Islet of Langerhans (tissue), 1 donor: ENCODE results near the gene SLC16A3.

Source experiments
- FAIRE-seq: peaks from one replicate; lab custom pipeline; 2011; peaks lifted over from hg19 to GRCh38; lab: Jason Lieb, UNC

SLC16A3 gene

DNA sequence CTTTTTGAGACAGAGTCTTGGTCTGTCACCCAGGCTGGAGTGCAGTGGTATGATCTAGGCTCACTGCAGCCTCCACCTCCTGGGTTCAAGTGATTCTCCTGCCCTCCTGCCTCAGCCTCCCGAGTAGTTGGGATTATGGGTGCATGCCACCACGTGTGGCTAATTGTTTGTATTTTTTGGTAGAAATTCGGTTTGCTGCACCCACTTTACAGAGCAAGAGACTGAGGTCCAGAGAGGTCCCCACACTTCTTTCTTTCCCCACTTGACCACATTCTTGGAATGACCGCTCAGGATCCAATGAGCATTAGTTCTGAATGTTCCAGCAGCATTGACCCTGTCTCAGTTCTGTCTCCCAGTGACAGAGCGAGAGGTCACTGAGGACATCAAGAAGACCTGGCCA lies 5.3 kb upstream of the SLC16A3 start:
- FAIRE-seq = no peak

DNA sequence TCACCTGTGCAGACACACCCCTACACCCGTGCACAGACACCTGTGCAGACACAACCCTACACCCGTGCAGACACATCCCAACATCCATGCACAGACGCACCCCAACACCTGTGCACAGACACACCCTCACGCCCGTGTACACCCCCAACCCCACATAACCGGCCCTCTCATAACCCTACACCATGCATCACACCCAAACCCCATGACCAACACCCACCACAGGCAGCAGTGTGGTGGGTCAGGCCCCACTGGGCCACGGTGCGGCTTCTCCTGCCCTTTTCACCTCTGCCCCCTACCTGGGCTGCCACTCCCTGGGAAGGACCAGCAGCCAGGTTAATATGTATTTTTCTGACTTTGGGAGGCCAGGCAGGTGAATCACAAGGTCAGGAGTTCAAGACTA lies 4.2 kb upstream of the SLC16A3 start:
- no peak for FAIRE-seq

DNA sequence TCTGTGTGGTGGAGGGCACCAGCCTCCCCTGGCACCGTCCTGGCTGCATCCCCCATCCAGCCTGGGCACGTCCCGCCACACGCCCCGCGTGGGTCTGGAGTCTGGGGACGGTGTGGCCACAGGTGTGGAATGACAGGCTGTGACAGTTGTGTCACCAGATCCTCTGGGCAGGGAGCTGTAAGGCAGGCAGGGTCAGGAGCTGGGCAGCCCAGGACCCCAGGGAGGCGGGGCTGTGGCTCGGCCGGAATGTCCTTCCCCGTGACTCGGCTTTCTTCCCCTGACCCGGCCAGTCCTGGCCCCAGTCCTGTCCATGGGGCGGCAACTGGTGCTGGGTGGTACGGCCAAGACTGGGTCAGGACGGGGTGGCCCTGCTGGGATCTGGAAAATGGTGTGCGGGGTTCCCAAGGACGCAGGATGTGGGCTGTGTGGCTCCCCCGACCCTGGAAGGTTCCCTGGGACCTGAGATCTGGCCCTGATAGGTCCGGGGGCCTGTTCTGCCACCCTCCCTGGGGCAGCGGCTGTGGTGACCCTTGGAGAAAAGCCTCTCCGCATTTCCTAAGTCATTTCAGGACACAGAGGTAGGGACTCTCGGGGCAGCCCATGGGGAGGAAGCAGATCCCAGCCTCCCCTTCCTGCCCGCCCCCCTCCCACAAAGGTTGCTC lies 3.3 kb upstream of the SLC16A3 start:
- FAIRE-seq = no peak

DNA sequence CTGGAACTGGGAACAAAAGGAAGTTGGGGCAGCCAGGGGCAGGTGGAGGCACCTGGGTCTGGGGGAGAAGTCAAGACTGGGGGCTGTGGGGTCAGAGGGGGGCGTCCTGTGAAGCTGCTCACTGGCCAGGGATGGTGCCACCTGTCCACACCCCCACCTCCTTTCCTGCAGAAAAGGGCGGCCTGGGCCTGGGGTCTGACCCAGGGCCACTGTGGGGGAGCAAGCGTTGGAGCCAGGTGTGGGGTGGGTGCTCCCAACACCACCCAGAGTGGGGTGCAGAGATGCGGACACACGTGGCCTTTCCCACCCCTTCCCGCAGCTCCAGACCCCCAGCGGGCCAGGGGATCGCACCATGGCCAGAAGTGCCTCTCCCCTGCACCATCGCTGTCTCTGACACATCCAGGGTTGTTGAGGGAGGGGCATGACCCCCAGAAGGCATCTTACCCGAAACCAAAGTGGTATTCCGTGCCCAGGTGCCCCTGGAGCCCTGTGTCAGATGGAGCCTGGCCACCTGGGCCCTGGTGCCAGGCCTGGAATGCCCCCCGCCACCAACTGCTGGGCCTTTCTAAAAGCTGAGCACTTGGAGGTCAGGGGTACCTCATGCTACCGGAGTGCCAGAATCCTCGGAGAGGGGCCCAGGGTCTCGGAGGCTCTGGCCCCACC lies 2.6 kb upstream of the SLC16A3 start:
- no peak for FAIRE-seq

DNA sequence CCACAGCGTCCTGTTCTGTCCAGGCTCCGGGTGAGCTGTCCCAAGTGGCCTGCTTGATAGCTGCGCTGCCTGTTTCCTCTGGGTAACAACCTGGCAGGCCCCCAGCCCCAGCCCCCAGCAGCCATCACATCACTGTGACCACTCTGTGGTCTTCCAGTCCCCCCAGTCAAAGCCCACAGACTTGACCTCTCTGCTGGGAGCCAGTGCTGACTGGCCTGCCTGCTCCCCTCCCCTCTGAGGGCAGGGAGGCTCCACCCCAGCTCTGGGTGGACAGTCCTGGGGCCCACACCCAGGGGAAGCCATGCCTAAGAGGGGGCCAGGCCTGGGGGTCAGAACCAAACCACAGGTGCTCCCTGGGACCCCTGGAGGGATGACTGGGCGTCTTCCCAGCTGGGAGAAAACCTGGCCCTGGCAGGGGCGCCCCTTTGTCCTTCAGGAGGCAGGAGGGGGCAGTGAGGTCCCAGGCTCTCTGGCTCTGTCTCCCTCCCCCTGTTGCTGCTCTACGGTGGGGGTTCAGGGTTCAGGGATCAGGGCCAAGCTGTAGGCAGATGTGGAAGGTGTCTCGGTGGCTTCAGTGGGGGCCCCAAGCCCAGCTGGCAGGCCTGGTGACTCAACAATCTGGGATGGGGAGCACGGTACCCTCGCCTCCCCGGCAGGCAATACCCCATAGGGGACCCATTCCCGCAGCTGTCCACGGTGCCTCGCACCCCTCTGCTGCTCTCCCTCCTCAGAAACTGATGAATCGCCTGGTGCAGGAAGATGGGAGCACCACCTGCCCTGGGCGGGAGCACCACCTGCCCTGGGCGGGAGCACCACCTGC lies 1.8 kb upstream of the SLC16A3 start:
- FAIRE-seq = no peak

DNA sequence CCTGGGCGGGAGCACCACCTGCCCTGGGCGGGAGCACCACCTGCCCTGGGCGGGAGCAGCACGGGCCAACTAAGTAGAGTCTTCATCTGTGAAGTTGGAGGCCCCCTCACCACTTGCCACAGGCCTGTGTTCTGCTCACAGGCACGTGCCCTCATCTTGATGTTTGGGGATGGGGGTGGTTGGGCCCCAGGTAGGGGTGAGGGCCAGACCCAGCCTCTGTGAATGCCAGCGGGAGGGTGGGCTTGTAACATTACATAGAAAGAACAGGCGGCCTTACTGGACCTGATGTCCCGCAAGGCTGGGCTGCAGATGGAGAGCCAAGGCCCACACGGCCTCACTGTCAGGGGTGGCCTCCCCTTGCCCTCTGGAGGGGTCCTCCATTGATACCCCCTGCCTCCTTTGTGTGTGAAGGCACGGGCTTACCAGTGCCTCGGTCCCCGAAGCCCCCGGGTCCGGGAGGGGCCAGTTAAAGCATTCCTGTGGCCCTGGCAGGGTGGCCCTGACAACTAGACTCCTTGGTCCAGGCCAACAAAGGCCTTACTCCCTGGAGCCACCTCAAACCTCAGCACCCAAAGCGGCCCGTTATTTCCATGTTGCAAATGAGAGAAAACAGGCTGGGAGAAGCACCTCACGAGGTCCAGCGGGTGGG lies 1.1 kb upstream of the SLC16A3 start:
- no peak for FAIRE-seq

DNA sequence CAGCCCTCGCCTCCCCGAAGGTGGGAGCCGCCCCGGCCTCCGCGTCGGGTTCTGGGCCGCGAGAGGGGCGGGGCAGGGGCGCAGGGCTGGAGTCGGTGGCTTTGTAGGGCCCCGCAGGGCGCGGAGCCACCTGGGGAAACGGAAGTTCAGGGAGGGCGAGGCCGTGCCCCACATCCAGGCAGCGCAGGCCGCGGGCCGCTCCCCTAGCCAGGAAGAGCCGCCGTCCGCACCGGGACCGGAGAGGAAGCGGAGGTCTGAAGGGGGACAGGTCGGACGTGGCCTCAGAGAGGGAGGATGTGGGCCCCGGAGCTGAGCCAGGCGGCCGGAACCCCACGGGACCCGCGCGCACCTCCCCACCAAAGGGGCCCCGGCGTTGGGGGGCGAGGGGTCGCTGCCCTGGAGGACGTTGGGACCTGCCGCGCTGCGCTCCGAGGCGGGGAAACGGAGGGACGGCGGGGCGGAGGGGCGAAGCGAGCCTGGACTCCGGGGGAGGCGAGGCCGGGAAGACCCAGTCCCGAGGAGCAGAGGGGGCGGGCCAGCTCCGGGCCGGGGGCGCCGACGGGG lies 482 bp upstream of the SLC16A3 start:
- FAIRE-seq = no peak

DNA sequence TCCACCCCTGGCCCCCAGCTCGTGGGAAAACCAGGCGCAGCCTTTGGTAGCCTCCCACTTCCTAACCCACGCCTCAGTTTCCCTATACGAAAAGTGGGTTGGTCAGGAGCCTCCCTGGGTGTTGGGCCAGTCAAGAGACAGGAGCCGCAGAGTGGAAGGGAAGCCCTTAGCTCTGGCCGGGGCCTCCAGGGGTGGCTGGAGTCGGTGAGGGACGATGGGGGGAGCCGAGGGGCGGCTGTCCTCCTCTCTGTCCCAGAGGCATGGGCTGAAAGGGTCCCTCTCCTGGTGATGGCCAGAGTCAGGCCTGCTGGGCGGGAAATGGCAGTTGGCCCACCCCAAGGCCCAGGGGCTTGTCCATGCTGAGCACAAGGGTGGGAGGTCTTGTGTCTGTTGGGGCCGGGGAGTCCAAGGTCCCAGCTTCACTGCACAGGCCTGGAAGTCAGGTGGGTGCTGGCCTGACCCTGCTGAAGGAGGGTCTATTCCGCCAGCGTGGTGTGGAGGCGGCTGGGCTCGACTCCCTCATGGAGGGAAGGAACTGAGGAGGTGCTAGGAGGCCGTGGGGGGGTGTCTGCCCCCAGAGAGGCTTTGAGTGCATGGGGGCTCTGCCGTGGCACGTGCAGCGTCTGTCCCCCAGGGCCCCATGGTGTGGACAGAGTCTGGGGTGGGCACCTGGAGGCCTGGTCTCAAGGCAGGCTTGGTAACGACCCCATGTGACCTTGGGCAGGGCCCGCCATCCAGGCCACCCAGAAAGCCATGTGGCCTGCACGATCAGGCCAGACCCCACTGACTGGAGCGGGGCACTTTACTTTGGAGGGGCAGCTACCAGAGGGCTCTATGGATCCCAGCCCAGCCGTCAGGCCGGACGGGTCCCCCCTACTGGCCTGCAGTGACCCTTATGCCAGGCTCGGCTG lies 1.1 kb downstream of the SLC16A3 start:
- no peak for FAIRE-seq

DNA sequence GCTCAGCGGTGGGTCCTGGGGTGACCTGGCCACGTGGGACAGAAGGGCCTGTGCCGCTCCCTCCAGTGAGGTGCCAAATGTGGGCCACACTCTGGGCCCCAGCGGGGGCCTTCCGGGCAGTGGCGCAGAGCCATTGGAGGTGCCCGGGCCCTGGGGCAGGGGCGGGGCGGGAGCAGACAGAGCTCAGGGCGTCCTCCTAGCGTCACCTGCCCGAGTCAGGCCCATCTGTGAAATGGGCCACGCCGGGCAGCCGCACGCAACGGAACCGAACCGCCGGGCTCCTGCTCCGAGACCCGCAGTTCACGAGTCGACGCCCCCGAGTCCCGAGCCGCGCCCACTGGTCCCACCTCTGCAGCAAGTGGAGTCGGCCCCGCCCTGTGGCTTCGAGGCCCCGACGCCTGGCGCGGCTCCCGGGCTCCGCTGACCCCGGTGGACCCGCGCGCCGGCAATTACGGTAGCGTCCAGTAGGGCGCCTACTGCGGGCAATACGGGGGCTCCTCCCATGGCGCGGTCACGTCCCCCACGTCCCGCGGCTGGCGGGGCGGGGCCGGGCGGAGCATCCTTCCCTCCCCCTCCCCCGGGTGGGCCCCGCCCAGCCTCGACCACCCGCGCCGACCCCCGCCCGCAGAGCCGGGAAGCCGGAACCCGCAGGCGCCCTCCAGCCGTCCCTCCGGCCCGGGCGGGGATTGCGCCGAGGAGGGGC lies 1.9 kb downstream of the SLC16A3 start:
- FAIRE-seq = no peak

DNA sequence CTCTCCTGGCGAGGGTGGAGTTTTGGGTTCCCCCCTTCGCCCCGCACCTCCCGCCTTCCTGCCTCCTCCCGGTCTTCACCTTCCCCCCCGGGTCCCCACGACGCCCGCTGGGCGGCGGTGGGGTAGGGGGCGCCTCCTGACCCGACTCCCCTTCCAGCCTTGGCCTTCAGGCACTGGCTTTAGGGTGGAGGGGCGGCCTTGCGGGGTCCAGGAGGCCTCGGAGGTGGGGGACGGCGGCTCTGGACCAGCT lies 2.4 kb downstream of the SLC16A3 start:
- no peak for FAIRE-seq

DNA sequence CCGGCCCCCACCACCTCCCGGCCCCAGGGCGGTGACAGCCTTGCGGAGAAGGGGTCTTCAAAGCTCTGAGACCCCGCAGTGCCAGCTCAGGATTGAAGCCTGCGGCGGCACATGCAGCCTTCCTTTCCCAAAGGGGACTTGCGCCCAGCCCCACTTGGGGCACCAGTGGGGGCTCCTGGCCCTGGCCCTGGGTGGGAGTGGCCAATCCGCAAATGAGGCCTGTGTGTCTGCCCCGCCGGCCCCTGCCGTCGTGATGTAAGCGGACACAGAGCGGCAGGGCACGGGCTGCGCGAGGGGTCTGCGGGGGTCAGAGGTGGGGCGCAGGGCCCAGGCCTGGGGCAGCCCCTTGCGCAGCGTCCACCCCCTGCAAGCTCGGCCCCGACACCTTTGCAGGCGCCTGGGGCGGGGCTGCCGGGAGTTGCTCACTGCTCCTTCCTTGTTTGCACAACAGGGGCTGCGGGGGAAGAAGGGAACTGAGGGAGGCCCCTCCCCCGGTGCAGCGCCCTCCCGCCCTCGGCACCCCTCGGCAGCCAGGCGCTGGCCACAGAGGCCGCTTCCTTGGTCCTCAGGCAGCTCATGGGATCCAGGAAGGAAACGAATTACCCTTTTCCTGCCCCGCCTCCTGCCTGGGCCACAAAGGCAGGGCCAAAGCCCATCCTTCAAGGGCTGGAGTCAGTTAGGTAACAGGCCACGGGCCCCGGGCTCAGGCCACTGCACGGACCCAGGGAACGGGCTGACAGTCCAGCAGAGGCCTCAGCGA lies 2.9 kb downstream of the SLC16A3 start:
- FAIRE-seq = no peak

DNA sequence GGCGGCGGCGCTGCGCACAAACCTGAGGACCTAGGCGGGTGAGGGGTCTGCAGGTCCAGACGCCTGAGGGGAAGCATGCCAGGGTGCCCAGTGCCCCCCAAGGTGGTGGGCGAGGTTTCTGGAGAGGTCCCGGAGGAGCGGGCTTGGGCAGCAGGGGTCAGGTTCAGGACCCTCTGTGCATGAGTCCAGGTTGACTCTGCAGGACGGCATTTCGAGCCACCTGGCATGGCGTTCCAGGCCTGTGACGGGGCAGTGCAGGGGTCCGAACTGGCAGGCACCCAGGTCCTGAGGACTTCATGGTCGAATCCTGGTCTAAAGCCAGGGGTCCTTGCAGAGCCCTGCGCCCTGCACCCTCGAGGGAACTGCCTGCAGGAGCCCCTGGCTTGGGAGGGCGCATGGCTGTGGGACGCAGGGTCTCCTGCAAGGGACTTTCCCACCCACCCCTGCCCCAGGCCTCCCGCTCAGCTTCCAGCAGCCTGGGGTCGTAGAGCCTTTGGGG lies 3.5 kb downstream of the SLC16A3 start:
- no peak for FAIRE-seq

DNA sequence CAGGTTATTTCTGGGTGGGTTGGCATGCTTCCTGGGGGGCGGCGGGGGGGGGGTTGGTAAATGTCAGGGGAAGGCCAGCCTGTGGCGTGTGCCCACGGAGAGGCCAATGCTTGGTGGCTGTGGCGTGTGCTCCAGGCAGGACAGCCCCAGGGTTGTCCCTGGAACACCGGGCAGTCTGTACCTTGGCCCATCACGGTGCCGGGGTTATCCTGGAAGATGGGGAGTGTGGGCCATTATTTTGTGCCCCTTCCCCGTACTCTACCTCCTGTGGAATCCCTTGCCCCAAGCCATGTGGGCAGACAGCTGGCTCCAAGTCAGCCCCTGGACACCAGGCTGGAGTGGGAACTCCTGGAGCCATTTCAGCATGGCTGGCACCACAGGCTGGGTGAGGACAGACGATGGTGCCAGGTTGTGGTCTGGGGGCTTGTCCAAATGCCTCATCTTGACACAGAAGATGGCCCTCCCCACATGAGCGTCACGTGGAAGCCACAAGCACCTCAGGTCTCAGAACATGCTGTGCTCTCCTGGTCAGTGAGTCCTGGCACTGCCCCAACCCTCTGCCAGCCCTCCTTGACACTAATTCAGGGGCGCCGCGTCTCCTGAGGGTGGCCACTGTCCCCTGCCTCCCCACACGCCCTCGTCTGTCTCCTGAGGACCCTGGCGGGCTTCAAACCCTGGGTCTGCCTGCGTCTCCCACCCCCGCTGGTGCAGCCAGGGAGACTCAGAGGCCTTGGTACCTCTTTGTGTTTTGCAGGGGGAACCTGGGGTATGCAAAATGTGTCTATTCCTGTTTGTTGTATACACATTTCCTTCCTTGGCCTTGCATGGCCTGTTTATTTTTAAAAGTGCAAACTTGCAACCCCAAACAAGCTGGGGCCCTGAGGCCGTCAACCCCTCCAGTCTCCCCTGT lies 4.3 kb downstream of the SLC16A3 start:
- no peak for FAIRE-seq

DNA sequence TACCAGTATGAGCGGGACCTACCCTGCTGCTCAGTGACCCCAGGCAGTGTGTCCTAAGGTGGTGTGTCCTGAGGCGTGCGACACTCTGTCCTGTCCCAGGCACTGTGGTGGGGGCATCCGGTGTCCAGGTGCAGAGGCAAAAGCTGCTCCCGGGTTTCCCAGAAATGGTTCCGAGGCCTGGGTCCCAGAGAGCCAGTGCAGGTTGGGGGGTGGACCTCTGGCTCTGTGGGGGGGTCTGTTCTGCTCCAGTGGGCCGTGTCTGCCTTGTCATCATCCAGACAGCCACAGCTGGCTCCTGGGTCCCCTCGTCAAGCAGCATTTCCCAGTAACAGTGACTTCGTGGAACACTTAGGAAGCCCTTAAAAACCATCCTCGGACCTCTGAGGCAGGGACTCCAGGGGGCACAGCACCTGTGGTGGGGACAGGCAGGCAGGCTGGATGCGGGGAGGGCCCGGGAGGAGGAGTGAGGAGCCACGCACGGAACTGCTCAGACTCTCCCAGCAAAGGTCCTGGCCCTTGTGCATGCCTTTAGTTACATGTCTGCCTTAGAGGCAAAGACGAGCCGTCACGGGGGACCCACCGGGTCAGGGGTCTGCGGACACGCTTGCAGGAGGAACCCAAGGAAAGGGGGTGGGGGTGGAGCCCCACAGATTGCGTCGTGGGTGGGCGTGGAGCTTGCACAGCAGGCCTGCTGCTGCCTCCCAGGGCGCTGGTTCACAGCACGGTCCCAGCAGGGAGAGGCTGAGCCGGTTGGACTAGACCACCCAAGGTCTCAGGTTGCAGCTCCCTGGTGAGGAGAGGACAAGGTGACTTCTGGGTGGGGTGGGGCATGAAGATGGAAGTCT lies 5.6 kb downstream of the SLC16A3 start:
- FAIRE-seq = no peak

DNA sequence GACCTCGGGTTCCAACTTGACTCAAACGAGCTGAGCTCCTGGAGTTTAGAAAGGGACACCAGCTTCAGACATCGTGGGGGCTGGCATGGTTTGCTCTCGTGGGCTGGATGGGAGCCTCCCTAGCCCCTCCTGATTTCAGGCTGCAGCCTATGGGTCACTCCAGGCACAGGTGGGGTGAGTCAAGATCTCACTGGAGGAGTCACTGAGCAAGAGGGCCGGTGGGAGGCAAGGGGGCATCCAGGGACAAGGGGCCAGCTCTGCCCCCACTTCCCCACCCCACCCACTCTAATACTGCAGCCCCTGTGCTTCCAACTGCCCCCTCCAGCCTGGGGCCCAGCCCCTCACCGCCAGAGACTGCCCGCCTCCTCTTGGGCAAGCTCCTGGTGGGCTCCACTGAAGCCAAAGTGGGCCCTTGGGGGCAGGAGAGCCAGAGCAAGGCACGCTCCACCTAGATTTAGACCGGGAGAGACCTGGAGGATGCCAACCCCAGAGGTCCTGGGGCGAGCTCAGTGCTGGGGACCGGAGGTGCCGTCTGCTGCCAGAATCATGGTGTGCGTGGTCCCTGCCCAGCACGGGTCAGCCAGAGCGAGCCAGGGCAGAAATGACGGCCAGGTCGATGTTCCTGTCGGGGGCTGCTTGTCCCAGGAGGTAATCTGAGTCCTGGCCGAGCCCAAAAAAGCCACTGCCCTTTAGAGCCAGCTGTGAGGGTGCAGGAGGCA lies 6.4 kb downstream of the SLC16A3 start:
- FAIRE-seq = no peak

DNA sequence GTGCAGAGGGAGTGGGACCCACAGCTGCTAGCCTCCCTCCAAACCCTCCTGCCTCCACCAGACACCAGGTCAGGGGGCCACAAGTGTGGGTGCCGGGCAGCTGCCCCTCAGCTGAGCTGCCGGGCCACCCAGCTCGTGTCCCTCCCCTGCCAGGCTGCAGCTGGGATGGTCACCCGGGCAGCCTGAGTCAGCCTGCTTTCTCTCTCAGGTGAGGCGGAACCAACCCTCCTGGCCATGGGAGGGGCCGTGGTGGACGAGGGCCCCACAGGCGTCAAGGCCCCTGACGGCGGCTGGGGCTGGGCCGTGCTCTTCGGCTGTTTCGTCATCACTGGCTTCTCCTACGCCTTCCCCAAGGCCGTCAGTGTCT lies 6.9 kb downstream of the SLC16A3 start:
- no peak for FAIRE-seq

DNA sequence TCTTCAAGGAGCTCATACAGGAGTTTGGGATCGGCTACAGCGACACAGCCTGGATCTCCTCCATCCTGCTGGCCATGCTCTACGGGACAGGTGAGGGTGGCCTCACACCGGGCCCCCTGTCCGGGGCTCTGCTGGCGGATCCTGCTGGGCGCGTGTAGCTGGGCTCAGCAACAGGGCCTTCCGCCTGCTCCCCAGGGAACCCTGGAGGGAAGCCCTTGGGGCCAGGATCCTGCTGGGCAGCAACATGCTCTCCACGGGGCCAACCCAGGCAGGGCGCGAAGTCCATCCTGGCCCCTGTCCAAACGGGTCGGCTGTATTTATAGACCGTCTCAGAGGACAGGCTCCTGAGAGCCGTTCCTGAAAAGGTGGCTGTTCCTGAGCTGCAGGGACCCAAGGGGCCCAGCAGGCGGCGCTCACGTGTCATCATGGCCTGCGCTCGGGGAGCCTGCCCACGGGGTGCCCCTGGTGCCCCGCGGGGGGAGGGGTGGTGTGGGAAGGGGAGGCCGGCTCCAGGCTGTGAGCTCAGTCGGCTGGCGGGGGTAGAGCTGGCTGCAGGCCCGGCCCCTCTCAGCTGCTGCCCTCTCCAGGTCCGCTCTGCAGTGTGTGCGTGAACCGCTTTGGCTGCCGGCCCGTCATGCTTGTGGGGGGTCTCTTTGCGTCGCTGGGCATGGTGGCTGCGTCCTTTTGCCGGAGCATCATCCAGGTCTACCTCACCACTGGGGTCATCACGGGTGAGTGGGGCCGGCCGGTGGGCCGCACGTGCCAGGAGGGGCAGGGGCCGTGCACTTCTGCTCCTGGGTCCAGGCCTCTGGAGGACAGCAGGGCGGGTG lies 7.5 kb downstream of the SLC16A3 start:
- FAIRE-seq = no peak
